Hepatocyte (in vitro differentiated cells): ENCODE measurements around the gene DPYSL3.

Source experiments
- CTCF ChIP-seq: fragments of 200-600 bp; sonication (generic); IDR thresholded peaks from 2 replicates; pipeline ENCODE4 v1.5.1; 2016; ENCODE audit warnings: antibody characterized with exemption, mild to moderate bottlenecking; ENCODE audit not compliant: poor library complexity
- EZH2 ChIP-seq: fragments of 200-600 bp; sonication (generic); IDR thresholded peaks from 2 replicates; pipeline ENCODE4 v1.6.1; 2016; ENCODE audit warnings: antibody characterized with exemption, mild to moderate bottlenecking, borderline replicate concordance
- EZH2phosphoT487 ChIP-seq: fragments of 200-600 bp; sonication (generic); IDR thresholded peaks from one replicate; pipeline ENCODE4 v1.6.1; 2018; ENCODE audit warnings: antibody characterized with exemption, mild to moderate bottlenecking, low read depth, moderate library complexity; ENCODE audit not compliant: unreplicated experiment, severe bottlenecking

- no peak for TF ChIP-seq CTCF
- TF ChIP-seq EZH2 = no peak
- TF ChIP-seq EZH2phosphoT487 = no peak
These were observed 148.3 kb downstream of the DPYSL3 start for GRCh38 chr5:147361441-147362175.
